GM18858 (cell line): ENCODE results near the gene EEFSEC.

Experiments
- ATAC-seq: cut with Tn5 transposase; IDR thresholded peaks from one replicate; pipeline ENCODE4 v1.9.1; 2021; ENCODE audit not compliant: unreplicated experiment

The EEFSEC gene

DNA sequence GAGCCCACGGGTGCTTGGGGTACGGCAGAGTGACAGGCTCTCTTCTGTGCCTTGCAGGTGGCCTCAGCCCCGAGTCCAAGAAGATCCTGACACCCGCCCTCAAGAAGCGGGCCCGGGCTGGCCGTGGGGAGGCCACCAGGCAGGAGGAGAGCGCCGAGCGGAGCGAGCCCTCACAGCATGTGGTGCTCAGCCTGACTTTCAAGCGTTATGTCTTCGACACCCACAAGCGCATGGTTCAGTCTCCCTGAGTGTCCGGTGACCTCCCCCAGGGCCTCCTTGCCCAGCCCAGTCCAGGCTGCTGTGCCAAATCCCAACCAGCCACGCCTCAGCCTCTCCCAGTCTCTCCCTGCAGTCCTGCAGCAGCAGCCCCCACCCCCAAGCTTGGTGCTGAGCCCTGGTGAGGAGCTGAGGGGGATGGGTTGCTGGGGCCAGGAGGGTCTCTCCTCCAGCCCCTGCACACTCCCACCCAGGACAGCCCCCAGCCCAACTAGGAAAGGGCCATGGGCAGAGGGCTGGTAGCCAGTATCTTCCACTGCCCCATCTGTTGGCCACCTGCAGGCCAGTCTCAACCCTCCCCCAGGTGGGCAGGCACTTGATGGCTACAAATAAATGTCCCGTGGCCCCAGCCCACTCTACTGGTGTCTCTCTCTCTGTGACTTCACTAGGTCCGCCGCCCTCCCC lies 254.9 kb downstream of the EEFSEC start:
- ATAC-seq: no peak

DNA sequence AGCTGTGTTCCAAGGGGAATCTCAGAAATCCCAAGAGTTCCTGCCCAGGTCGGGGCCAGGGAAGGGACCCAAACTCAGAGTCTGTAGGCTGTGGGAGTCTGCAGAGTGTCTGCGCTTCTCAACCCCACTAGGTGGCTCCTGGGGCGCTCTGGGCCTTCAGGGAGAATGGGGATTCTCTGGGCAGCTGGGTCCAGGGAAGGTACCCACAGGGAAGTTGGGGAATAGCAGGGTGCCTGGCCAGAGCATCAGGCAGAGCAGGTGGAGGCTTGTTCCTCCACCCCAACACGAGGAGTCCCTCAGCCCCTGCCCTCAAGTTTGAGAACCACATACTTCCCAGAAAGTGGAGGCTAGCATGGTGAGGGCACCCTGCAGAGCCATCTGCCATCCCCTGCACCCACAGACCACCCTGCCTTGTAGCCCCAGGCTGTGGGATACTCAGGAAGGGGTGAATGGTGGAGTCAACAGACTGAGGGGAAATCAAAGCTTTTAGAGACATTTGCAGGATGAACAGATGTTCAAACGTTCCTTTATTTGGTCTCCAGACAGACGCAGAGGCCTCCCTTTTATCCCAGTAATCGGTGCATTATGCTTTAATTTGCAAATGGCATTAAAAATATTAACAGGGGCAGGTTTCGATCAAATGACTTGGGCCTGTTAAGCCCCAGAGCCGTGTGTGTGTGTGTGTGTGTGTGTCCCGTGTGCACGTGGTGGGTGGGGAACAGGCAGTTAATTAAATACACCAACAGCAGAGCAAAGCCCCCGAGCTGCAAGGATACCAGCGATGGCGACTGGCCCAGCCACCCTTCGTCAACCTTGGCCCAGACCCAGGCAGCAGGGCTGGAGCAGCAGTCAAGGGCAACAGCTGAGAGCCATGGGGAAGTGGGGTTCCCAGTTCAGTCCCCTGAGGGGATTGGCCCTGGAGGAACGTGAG lies 255.7 kb downstream of the EEFSEC start:
- ATAC-seq: no peak

DNA sequence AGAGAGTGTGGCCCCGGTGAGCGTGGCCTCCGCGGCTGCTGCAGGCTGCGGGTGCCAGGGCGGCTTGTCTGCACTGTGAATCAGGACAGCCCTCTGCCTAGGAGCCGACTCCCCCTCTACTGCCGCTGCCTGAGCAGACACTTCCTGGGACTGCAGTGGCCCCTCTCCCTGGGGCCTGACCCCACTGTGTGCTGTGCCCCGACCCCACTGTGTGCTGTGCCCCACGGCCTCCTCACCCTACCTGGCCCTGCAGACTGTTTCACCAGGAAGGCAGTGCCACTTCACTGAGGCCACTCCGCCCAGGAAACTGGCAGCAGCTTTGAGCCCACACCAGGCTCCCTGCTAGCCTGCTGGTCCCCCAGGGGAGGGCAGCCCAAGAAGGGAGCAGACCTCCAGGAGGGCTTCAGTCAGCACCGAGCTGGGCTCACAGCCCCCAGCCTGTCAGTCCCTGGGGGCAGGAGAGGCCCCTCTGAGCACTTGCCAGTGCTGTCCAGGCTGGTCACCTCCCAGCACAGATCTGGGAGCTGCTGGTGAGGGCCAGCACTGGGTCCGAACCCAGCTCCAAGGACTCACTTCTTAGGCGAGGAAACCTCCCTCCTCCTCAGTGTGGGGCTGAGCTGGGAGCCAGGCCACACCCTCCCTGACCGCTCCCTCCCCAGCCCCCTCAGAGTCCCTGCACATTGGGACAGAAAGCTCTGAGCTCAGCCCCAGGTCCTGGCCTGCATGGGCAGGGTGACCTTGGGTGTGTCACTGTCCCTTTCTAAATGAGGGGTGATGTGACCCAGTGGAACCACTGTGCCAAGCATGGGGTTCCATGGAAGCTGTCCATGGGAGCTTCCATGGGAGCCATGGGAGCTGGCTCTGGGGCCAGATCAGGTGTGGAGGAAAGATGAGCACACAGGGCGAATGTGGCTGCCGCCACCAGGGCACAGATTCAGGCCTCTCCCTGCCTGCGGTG lies 256.6 kb downstream of the EEFSEC start:
- ATAC-seq: no peak

DNA sequence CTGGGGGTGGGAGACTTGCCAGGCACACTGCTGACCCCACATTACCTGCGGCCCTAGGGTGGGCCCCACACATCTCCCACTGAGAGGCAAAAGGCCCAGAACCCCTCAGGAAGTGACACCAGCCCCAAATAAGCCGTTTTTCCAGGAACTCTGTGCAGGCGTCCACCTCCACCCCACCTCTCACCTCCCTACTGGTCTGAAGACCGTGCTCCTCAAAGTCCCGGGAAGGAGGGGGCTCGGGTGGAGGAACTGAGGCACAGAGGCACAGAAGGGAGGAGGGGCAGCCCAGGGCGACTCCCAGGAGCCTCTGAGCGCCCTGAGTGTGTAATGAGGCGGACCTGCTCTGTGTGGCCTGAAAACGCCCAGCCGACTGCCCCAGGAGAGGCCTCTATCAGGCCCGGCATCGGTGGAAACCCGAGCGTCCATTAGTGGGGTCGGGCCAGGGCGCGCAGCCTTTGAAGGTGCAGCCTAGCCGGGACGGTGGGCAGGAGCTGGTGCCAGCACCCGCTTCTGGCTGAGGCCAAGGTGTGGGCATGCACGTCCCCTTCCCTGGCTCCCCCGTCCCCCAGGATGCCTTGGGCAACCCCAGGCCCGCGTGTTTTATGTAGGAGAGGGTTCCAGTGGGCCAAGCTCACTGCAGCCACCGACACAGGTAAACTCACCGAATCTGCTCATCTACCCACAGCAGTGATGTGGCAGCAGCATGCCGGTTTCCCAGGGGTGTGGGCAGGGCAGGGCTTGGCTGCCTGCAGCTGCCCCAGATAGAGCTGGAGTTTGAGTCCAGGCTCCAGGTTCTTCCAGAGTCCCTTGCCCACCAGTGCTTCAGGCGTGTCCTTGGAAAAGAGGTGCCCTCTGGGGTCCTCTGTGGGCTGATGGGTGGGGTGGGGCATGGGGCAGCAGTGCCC lies 257.6 kb downstream of the EEFSEC start:
- no peak for ATAC-seq

DNA sequence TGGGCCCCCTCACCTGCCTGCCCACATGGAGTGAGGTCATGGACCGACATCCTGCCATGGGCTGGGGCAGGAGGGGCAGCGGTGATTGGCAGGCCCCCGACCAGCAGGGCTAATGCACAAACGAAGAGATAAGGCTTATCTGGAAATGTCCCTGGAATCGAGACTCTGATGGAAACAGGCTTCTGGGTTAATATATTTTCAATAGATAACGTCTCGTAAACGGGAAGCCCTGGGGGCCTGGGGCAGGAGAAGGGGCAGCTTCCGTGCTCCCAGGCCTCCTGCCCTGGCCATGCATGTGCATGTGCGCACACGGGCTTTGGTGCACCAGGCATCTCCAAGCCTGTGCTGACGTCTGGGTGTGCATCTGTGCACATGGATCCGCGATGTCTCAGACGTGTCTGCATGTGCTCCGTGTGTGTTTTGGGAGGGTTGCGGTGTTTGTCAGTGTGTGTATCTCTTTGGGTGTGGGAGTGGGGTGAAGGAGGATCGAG lies 258.3 kb downstream of the EEFSEC start:
- no peak for ATAC-seq

DNA sequence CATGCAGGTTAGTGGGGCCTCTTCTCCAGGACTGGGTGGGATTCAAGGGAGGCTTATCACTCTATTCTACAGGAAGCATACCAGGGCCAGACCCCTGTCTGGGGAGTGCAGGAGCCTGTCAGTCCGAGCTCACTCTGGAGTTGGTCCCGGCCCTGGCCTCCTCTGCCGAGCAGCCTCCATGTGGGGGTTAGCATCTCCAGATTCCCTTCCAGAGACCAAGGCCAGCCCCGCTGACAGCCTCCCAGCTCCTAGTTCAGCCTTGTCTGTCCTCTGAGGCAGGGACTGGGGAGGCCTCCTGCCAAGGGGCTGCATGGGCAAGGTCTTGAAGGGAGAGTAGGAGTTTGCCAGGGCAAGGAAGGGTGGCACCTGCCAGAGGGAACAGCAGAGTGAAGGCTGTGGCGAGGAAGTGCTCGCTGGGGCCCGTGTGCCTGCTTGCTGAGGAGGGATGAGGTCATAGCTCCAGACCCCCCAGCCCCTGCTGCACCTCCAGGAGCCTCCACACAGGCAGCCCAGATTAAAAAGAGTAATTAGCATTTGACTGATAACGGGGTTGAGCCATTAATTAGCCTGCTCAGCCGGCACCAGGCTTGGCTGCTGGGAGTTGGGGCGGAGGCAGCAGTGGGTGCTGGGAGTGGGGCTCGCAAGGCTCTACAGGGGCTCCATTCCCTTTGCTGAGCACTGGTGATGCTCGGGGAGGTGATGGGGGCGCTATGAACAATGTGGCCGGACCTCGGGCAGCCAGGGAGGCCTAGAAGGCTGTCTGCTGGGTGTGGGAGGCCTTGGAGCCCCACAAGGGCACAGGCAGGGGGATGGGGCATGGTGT lies 259.1 kb downstream of the EEFSEC start:
- ATAC-seq: no peak

DNA sequence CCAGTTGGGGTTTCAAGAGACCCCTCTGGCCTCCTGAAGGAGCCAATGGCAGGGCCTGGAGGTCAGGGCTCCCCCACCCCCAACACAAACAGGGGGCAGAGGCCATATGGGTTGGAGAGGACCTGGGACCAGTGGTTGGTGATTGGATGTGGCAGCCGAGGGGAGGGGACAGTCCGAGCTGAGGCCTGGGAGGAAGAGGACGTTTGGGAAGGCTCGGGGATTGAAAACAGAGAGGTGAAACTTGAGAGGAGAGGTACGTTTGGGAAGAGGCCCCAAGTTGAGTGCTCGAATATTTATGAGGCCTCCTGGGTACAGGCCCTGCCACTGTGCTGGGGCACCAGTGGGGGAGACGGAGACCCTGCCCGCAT lies 259.7 kb downstream of the EEFSEC start:
- no peak for ATAC-seq

DNA sequence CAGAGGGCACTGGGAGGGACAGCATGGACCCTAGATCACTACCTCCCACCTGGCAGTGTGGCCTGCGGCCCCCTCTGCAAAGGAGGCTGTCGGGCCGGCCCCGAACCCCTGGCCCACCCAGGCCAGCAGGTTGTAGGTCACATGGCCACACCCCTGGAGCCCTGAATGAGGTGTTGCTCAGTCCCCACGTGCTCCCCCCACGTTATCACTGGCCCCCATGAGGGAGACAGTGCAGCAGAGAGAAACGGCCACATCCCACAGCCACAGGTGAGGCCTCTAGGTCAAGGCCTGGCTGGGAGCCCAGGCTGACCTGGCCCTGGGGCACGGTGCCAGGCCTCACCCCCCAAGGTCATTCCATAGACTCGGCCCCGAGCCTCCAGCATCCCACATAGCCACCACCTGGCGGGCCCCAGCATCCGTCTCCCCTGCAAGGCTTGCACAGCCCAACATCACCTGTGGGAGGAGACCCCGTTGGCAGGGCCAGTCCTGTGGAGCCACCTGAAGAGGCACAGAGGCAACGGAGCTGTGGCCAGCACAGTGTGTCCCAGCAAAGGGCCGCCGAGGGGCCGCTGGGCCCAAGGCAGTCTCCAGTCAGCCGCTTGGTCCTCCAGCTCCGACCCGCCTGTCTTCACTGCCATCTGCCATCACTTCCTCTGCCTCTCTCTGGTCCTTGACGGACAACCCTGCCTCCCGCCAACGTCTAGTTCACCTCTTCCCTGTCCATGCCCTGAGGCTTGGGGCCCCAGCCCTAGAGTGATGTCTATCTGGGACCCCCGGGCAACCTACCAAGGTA lies 260.3 kb downstream of the EEFSEC start:
- no peak for ATAC-seq

DNA sequence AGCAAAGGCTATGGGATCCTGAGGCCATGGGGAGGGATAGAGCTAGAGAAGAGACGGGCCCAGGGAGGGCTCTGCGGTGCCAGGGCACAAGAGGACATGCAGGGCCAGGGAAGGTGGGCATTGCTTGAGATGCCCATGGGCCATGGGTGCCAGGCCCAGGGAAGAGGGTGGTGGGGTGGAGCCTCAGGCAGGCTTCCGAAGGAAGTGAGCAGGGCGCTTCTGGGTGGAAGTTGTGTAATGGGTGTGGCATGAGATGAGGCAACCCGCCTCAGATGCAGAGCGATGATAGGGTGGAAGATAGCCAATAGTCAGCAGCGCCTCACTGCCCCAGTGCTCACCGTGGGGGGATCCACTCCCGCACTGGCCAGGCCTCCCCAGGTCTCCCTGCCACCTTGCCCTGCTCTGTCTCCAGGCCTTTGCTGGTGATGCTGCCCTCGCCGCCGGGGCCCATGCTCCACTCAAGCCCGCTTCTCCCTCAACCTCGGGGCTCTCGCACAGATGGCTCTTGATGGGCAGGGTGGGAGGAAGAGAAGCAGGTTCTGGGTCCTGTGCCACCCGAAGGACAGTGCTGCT lies 262.0 kb downstream of the EEFSEC start:
- no peak for ATAC-seq

DNA sequence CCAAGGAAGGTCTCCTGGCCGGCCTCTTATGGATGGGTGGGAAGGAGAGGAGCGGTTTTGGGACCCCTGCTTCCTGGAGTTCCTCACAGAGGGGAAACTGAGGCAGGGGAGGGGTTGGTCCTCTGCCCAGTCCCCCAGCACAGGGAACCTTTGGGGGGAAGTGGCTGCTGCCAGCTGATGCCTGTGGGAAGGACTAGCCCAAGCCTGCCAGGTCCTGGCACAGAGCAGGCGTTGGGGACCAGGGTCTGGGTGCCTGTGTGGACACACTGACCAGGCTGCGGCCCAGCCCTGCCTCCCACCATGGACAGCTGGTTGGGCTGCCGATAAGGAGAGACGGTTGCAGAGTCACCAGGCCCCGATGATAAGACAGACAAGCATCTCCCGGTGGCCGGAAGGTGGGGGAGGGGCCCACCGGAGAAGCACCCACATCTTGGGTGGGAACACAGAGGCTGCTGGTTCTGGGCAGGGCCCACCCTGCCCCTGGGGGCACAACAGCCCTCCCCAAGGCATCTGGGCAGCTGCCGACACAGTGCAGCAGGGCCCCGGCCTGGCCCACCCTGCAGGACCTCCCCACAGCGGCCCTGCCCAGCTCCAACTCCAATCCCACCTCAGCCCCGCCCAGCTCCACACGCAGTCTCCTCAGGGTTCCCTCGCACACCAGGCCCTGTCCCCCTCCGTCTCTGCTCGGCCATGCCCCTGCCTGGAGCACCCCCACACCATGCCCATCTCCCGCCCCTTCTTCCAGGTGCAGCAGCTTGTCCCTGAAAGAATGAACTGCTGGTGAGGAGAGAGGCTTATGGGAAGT lies 262.7 kb downstream of the EEFSEC start:
- ATAC-seq: no peak

DNA sequence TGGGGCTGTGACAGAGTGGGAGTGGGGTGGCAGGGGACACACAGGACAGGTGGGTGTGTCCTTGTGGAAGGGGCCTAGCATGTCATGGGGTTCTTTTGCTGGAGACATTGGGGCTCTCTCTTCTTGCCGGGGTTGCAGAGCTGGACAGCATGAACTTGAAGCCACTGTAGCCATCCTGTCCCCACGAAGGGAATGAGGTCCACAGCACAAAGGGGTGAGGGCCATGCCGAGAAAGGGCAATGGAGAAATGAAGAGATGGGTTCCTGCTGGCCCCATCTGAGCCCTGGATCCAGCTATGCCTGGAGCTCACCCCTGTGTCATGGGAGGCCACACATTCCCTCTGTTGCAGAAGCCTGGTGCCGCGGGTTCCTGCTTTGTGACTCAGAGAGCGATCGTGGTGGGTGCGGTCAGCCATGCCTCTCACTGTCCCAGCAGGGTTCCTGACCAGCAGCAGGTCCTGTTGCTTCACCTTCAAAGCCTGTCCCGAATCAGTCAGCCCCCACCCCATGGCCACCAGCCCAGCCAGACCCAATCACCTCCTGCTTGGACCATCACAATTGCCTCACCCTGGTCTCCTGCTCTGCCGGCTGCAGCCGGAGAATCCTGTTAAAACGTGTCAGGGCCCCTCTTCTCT lies 263.4 kb downstream of the EEFSEC start:
- ATAC-seq: no peak

DNA sequence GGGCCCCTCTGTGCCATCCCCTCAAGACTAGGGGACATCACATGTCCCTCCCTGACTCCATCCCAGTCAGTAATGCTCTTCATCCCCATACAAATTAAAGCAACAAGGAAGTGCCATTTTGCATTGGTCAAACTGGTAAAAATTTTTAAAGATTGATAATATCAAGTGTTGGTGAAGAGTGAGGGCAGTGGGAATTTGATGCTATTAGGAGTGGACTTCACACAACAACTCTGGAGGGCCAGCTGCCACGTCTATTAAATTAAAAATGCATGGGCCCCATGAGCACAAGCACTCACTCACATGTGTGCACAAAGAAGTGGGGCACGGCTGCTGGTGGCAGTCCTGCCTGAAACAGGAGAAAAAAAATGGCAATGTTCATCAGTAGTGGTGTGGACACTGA lies 265.6 kb downstream of the EEFSEC start:
- no peak for ATAC-seq

DNA sequence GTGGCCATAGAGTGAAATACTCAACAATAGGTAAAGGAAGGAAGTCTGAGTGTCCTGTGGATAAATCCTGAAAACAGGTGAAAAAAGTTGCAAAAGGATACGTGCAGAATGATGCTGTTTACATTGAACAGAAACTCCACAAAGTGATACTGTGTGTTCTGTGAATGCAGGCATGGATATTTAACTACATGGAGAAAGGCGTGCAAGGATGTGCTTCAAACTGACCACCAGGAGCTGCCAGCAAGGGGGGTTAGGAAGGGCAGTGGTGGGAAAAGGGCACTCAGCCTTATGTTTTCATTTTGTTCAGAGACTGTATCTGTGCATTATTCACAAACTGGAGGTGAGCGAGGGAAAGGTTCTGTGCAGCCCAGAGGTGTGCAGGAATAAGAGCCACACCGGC lies 266.0 kb downstream of the EEFSEC start:
- no peak for ATAC-seq

DNA sequence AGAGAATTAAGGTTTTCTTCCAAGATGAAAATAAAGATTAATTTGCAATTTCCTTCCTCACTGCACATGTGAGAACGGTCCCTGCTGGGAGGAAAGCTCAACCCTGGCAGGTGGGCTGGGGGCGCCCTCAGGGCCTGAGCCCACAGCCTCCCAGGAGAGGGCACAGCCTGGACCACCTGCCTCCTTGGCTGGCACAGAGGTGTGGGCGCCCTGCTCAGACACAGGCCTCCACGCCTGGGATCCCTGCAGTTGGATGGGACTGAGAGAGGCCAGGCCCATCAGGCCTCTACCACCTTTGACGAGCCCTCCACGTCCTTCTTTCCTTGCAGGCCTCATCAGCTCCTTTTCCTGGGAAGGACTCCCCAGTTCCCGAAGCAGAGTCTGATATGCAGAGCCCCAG lies 267.0 kb downstream of the EEFSEC start:
- ATAC-seq: no peak

DNA sequence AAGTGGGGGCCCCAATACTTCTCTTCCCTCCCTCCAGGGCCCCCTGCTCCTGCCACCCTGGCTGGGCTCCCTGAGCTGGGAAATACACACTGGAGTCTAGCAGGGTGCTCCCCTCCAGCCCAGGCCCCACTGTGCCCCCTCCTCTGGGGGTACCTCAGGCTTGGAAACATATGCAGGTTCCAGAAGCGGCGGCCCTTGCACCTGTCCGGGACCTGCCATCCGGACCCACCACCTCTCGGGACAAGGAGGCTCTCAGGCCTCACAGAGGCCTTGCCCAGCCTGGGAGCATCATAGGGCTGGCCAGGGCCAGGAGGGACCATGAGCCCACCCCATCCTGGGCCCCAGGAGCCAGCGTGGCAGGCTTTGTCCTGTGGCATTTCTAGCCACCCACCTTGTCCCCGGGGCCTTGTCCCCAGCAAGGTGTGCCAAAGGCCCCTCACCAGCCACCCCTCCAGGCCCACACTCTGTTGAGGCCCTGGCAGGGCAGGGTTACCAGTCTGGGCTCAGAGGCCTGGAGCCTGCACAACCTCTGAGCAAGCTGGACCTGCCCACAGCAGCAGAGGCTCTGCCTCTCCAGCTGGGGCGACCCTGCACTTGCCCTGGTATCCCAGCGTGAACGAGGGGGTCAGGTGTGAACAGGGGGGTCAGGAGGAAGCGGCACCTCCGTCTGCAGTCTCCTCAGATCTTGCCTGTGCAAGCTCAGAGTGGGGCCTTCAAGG lies 267.6 kb downstream of the EEFSEC start:
- ATAC-seq: no peak

DNA sequence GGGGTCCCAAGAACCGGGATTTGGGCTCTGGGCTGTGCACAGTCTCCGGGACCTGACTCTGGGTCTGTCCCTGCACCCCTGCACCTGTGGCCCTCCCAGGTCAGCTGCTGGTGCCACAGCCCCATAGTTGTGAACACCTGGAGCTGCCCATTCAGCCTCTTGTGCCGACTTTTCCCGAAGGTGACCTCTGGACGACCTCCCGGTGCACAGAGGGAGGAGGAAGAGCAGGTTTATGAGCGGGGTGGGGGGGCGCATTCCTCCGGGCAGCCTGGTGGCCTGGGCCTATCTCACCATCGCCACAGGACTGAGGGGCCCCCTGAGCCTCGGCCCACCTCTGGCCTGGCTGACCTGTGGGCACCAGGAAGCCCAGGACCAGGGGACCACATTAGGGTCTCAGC lies 268.2 kb downstream of the EEFSEC start:
- no peak for ATAC-seq
